Thyroid gland (tissue), 4 donors: ENCODE measurements around the gene LMF2.
A peak's percentile ranks its signal among the peaks of the same experiment; 100 is the strongest.

Experiments used
- CTCF ChIP-seq, 6 experiments: fragments of 200-600 bp in 3 of 6; fragments of 450-650 bp in 3 of 6; sonication (generic) in 3 of 6; IDR thresholded peaks; one replicate each; pipeline ENCODE4 v1.5.1; 2016 to 2019; ENCODE audit warnings: antibody characterized with exemption in 6 of 6, mild to moderate bottlenecking in 2 of 6, inconsistent platforms in 1 of 6, moderate library complexity in 1 of 6
- POLR2A ChIP-seq, 2 donors: fragments of 450-650 bp; IDR thresholded peaks; one replicate each; pipeline ENCODE4 v1.6.1; 2017; ENCODE audit warnings: antibody characterized with exemption in 2 of 2, mild to moderate bottlenecking in 2 of 2, moderate library complexity in 1 of 2

DNA sequence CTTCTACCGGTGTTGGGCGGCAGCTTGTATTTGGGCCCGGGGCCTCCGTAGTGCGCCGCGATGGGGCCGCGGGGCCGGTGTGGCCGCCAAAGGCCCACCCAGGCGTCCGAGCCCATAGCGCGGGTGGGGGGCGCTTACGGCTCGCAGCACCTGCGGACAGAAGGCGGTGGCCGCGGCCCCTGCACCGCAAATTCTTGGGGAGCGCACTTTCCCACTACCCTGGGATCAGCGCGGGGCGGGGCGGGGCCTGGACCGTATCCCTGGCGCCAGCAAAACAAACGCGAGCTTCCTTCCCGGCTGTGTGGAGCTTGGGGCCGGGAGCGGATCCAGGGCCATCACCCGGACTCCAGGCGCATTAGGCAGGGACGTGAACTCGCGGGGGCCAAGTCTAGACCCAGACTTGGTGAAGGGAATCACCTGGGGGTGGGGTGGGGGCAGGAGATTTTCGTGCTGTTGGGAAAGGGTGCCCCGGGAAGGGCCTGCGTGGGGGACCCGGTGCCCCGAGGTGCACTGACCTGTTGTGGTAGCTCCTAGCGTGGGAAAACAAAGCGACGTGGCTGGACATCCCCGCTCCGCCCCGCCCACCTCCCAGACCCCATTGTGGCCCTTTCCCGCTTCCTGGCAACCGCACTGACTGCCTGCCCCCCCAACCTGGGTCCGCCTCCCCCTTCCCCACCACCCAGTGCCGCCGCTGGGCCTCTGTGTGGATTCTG lies 24.6 kb upstream of the LMF2 start:
- TF ChIP-seq CTCF (IDR thresholded peaks at IDR 0.05) = no peak
- peak; percentile 30 to 55 for TF ChIP-seq POLR2A (IDR thresholded peaks at IDR 0.05)
